Stomach (tissue), 4 donors: ENCODE results near the gene ULK1.

Experiments
- POLR2A ChIP-seq, 4 donors: fragments of 450-650 bp; IDR thresholded peaks; one replicate each; pipeline ENCODE4 v1.6.1; 2016; ENCODE audit warnings: antibody characterized with exemption in 4 of 4, control low read depth in 2 of 4, mild to moderate bottlenecking in 1 of 4, moderate library complexity in 1 of 4
- POLR2AphosphoS5 ChIP-seq, 3 donors: sonication (generic); formaldehyde crosslinking; IDR thresholded peaks; one replicate each; pipeline ENCODE4 v1.6.1; 2016; ENCODE audit warnings: antibody characterized with exemption in 3 of 3
- TF ChIP-seq, protein P1 (sequence below), 7 experiments: fragments of 450-650 bp in 4 of 7; fragments of 200-600 bp in 3 of 7; sonication (generic) in 3 of 7; IDR thresholded peaks; one replicate each; pipeline ENCODE4 v1.5.1; 2016 to 2019; ENCODE audit warnings: antibody characterized with exemption in 7 of 7, control low read depth in 2 of 7, mild to moderate bottlenecking in 1 of 7

DNA sequence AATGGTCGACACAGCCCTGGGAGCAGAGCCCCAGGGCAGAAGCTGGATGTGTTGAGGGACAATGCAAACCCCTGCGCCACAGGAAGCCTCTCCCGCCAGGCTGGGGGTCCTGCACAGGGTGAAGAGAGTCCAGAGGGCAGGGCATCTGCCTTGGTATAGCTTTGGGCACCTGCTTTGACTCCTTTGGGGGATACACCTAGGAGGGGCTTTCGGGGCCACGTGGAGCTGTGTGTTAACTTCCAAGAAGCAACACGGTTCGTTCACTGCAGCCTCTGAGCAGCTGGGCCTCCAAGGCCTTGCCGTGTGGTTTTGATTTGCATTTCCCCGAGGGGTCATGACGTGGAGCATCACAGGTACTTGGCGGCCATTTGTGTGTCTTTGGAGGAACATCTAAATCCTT is 28.8 kb downstream of the ULK1 start:
- TF ChIP-seq, protein P1, sequence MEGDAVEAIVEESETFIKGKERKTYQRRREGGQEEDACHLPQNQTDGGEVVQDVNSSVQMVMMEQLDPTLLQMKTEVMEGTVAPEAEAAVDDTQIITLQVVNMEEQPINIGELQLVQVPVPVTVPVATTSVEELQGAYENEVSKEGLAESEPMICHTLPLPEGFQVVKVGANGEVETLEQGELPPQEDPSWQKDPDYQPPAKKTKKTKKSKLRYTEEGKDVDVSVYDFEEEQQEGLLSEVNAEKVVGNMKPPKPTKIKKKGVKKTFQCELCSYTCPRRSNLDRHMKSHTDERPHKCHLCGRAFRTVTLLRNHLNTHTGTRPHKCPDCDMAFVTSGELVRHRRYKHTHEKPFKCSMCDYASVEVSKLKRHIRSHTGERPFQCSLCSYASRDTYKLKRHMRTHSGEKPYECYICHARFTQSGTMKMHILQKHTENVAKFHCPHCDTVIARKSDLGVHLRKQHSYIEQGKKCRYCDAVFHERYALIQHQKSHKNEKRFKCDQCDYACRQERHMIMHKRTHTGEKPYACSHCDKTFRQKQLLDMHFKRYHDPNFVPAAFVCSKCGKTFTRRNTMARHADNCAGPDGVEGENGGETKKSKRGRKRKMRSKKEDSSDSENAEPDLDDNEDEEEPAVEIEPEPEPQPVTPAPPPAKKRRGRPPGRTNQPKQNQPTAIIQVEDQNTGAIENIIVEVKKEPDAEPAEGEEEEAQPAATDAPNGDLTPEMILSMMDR (IDR thresholded peaks at IDR 0.05) = no peak
- TF ChIP-seq POLR2AphosphoS5 (IDR thresholded peaks at IDR 0.05) = no peak
- TF ChIP-seq POLR2A (IDR thresholded peaks at IDR 0.05) = no peak
